ENCODE results near the gene CLEC16A. TPM values are rescaled to one million over a fixed set of nuclear protein-coding genes. Genes with fewer than 3 reads are reported as not detected.

The CLEC16A gene
- total and polyA plus RNA-seq, 7 experiments from 2014 or later, result 14.7 to 38.2 (median 31.8) TPM

DNA sequence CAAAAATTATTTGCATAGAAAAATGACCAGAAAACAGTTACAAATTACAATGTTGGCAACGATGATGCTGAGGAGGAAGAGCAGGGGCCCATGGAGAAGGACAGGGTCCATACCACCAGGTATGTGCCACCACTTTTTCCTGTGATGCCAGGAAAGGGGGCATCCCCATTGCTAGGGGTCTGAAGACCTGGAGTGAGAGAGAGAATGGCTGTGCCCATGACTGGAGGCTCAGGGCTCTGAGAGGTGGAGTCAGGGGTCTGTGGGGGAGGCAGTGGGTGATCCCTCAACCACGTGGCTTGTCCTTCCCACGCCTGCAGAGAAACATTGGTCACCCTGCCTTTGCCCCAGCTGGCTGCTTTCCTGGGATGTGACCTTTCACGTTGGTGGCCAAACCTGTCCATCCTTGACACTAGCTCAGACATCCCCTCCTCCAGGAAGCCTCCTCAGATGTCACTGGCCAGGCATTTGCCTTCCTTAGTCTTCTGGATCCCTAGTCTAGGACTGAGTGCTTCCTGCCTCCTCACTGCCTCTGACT is 260.2 kb downstream of the CLEC16A start:
- ATAC-seq, result no peak
- Histone ChIP-seq H3K36me3 (ENCODE audit: control insufficient read depth in 2 of 3, insufficient read depth in 3 of 3, low read length in 3 of 3) (no peaks in the 10 kb centered on the region), H3K4me1 (ENCODE audit: control insufficient read depth in 2 of 2, insufficient read depth in 2 of 2, low read length in 2 of 2) (no peaks in the 10 kb centered on the region), H3K9me3 (ENCODE audit: control insufficient read depth in 2 of 3, low read length in 3 of 3) (peaks cover 0 to 5% (median 0%) of the 10 kb centered on the region in 3 experiments), H3K4me3 (ENCODE audit: low read length) (no peak overlapping the region), H3K27me3 (ENCODE audit: control insufficient read depth in 2 of 2, insufficient read depth in 2 of 2, low read length in 2 of 2) (no peaks in the 10 kb centered on the region), H3K27ac (ENCODE audit: low read depth, low read length) (no peak overlapping the region)
- H3K36me3 Mint-ChIP-seq, result peaks cover 0 to 9% (median 0%) of the 10 kb centered on the region in 5 donors
- POLR2A ChIA-PET, result no interaction called here
- intact Hi-C loops (cut with micrococcal nuclease), result no loop called here
- no peak for DNase-seq
- no peak overlapping the region for H3K4me3 Mint-ChIP-seq
- H3K27me3 Mint-ChIP-seq, result no peaks in the 10 kb centered on the region
- CTCF ChIA-PET, result no interaction called here
- H3K4me1 Mint-ChIP-seq, result peaks cover 0 to 45% (median 13%) of the 10 kb centered on the region in 7 donors
- H3K27ac Mint-ChIP-seq, result peak overlapping the region in 1 of 9 donors; percentile 36
- H3K9me3 Mint-ChIP-seq, result peaks cover 0 to 12% (median 0%) of the 10 kb centered on the region in 11 donors

DNA sequence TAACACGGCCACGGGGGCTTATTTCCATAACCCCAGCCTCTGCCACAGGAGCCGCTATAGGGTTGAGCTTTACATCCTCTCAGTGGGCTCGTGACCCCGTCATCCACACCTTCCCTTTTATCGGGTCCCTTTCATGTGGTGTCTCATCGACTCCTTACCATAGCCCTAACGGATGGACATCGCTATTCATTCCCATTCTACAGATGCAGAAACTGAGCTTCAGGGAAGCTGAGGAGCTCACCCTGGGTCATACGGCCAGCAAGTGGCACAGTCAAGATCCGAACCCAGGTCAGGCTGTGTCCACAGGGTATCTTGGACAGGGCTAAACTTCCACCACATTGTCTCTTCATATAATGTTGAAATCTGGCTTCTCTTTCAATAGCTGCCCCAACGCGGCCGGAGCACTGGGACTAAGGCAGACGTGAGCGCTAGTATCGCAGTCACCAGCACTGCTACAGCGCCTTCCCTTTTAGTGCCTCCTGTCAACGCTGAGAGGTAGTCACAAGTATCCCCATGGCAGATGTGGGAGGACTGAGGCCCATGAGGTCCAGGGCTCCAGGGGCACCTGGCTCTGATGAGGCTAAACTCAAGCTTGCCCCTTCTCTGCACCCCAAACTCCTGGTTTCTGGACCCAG is 260.8 kb downstream of the CLEC16A start:
- H3K36me3 Mint-ChIP-seq, result peaks cover 0 to 9% (median 0%) of the 10 kb centered on the region in 5 donors
- DNase-seq, result no peak
- H3K27ac ChIP-seq (ENCODE audit: low read depth, low read length), result no peak overlapping the region
- no peaks in the 10 kb centered on the region for H3K27me3 ChIP-seq (ENCODE audit: control insufficient read depth in 2 of 2, insufficient read depth in 2 of 2, low read length in 2 of 2)
- peaks cover 0 to 45% (median 13%) of the 10 kb centered on the region in 7 donors for H3K4me1 Mint-ChIP-seq
- H3K4me1 ChIP-seq (ENCODE audit: control insufficient read depth in 2 of 2, insufficient read depth in 2 of 2, low read length in 2 of 2), result no peaks in the 10 kb centered on the region
- ATAC-seq, result no peak
- no peak overlapping the region for H3K4me3 ChIP-seq (ENCODE audit: low read length)
- POLR2A ChIA-PET, result no interaction called here
- CTCF ChIA-PET, result no interaction called here
- H3K9me3 ChIP-seq (ENCODE audit: control insufficient read depth in 2 of 3, low read length in 3 of 3), result peaks cover 0 to 5% (median 0%) of the 10 kb centered on the region in 3 experiments
- H3K4me3 Mint-ChIP-seq, result no peak overlapping the region
- no peaks in the 10 kb centered on the region for H3K36me3 ChIP-seq (ENCODE audit: control insufficient read depth in 2 of 3, insufficient read depth in 3 of 3, low read length in 3 of 3)
- peaks cover 0 to 12% (median 0%) of the 10 kb centered on the region in 11 donors for H3K9me3 Mint-ChIP-seq
- intact Hi-C loops (cut with micrococcal nuclease), result no loop called here
- no peaks in the 10 kb centered on the region for H3K27me3 Mint-ChIP-seq
- H3K27ac Mint-ChIP-seq, result peak overlapping the region in 2 of 9 donors; percentile 2 to 59

DNA sequence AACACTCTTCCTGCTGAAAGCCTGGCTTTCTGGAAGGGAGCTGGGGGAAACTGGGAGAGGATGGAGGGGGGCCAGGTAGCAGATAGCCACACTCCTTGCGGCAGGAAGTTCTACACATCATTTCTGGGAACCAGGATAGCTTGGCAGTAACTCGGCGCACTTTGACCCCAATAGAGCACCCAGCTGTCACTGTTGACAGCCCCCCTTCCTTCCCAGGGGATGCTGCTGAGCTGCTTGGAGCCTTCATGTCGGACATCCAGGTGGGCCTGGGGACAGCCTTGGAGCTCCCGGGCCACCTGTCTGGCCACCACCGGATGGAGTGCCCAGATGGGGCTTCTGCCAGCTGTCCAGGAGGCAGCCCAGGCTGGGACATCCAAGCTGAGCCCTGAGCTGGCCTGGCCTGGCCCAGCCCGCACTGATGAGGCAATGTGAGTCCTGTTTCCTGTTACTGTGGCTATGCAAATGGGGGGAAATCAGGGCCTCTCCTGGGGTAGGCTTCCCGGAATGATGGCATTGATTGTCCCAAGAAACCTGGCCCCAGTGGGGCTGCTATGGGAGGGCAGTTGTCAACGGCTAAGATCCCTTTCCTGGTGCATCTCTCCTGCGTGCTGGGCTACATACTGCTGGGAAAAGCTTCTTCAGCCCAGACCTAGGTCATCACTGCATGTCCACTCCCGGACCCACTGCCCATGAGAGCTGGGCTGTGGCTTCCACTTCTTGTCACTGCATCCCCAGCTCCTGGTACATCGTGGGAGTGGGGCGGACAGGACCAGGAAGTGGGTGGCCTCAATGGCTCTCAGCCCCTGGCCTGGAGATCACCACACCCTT is 261.6 kb downstream of the CLEC16A start:
- ChIA-PET CTCF (no interaction called here), POLR2A (no interaction called here)
- H3K4me1 ChIP-seq (ENCODE audit: control insufficient read depth in 2 of 2, insufficient read depth in 2 of 2, low read length in 2 of 2), result no peaks in the 10 kb centered on the region
- no peaks in the 10 kb centered on the region for H3K27me3 ChIP-seq (ENCODE audit: control insufficient read depth in 2 of 2, insufficient read depth in 2 of 2, low read length in 2 of 2)
- no peaks in the 10 kb centered on the region for H3K36me3 ChIP-seq (ENCODE audit: control insufficient read depth in 2 of 3, insufficient read depth in 3 of 3, low read length in 3 of 3)
- H3K36me3 Mint-ChIP-seq, result peaks cover 0 to 9% (median 0%) of the 10 kb centered on the region in 5 donors
- peaks cover 0 to 5% (median 0%) of the 10 kb centered on the region in 3 experiments for H3K9me3 ChIP-seq (ENCODE audit: control insufficient read depth in 2 of 3, low read length in 3 of 3)
- H3K27ac ChIP-seq (ENCODE audit: low read depth, low read length), result no peak overlapping the region
- DNase-seq, result no peak
- peak overlapping the region in 3 of 9 donors; percentile 59 to 93 (median 85) for H3K27ac Mint-ChIP-seq
- H3K4me1 Mint-ChIP-seq, result peaks cover 0 to 43% (median 13%) of the 10 kb centered on the region in 7 donors
- ATAC-seq, result peak; percentile 50
- H3K9me3 Mint-ChIP-seq, result peaks cover 0 to 12% (median 0%) of the 10 kb centered on the region in 11 donors
- no peak overlapping the region for H3K4me3 ChIP-seq (ENCODE audit: low read length)
- intact Hi-C loops (cut with micrococcal nuclease), result loop anchor here in 1 of 2 donors (2.0 kb wide), 1 partner anchor 19 kb away; no protein-coding TSS in a partner anchor
- H3K4me3 Mint-ChIP-seq, result peak overlapping the region in 1 of 10 donors; percentile 65
- no peaks in the 10 kb centered on the region for H3K27me3 Mint-ChIP-seq

DNA sequence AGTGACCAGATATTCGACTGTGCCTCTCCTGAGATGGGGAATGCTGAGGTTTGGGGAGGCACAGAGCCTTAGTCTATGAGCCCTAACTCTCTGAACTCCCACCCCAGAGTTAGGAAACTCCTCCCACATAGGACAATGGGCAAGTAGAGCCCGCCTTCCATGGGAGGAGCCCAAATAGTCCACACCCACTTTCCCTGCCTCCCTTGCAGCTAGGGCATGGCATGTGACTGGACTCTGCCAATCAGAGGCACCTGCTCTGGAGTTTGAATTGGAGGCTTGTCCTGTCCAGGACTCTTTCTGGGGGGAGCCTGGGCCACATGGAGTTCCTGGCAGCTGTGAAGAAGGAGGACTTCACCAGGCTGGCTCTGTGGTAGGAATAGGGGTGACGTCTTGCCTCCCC is 263.3 kb downstream of the CLEC16A start:
- no peak overlapping the region for H3K27ac ChIP-seq (ENCODE audit: low read depth, low read length)
- Mint-ChIP-seq H3K27ac (peak overlapping the region in 1 of 9 donors; percentile 93), H3K27me3 (peaks cover 0 to 4% (median 0%) of the 10 kb centered on the region in 5 donors), H3K36me3 (peaks cover 0 to 9% (median 0%) of the 10 kb centered on the region in 5 donors), H3K4me3 (peak overlapping the region in 1 of 10 donors; percentile 39), H3K4me1 (peaks cover 0 to 42% (median 13%) of the 10 kb centered on the region in 7 donors), H3K9me3 (peaks cover 0 to 12% (median 0%) of the 10 kb centered on the region in 11 donors)
- intact Hi-C loops (cut with micrococcal nuclease), result loop anchor here in 1 of 2 donors (2.0 kb wide), 1 partner anchor 17 kb away; no protein-coding TSS in a partner anchor
- POLR2A ChIA-PET, result no interaction called here
- H3K9me3 ChIP-seq (ENCODE audit: control insufficient read depth in 2 of 3, low read length in 3 of 3), result peaks cover 0 to 5% (median 0%) of the 10 kb centered on the region in 3 experiments
- no peak overlapping the region for H3K4me3 ChIP-seq (ENCODE audit: low read length)
- H3K36me3 ChIP-seq (ENCODE audit: control insufficient read depth in 2 of 3, insufficient read depth in 3 of 3, low read length in 3 of 3), result no peaks in the 10 kb centered on the region
- H3K27me3 ChIP-seq (ENCODE audit: control insufficient read depth in 2 of 2, insufficient read depth in 2 of 2, low read length in 2 of 2), result no peaks in the 10 kb centered on the region
- CTCF ChIA-PET, result no interaction called here
- no peaks in the 10 kb centered on the region for H3K4me1 ChIP-seq (ENCODE audit: control insufficient read depth in 2 of 2, insufficient read depth in 2 of 2, low read length in 2 of 2)
- DNase-seq (no peak), ATAC-seq (no peak)

DNA sequence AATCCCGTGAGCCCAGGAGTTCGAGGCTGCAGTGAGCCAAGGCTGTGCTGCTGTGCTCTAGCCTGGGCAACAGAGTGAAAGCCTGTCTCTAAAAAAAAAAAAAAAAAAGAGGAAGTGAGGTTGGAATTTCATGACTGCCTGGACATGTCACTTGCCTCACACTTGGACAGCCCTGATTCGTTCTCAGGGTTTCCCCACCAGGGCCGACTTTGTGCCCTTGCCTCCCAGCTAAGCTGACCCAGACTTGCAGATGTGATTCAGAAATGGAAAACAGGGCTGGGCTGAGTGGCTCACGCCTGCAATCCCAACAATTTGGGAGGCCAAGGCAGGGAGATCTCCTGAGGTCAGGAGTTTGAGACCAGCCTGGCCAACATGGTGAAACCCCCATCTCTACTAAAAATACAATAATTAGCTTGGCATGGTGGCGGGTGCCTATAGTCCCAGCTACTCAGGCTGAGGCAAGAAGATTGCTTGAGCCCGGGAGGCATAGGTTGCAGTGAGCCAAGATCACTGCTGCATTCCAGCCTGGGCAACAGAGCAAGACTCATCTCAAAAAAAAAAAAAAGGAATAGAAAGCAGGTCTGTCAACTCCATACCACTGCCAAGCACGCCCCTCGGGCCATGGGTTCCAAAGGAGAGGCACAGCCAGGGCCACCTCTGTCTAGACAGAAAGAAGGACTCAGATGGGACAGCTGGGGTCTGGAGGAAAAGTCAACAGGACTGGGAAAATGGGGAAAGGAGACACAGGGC is 264.7 kb downstream of the CLEC16A start:
- peaks cover 0 to 5% (median 0%) of the 10 kb centered on the region in 3 experiments for H3K9me3 ChIP-seq (ENCODE audit: control insufficient read depth in 2 of 3, low read length in 3 of 3)
- intact Hi-C loops (cut with micrococcal nuclease), result no loop called here
- H3K36me3 Mint-ChIP-seq, result peaks cover 0 to 9% (median 0%) of the 10 kb centered on the region in 5 donors
- DNase-seq, result no peak
- H3K4me1 Mint-ChIP-seq, result peaks cover 0 to 36% (median 13%) of the 10 kb centered on the region in 7 donors
- CTCF ChIA-PET, result no interaction called here
- H3K4me3 Mint-ChIP-seq, result no peak overlapping the region
- no peak overlapping the region for H3K4me3 ChIP-seq (ENCODE audit: low read length)
- H3K27me3 ChIP-seq (ENCODE audit: control insufficient read depth in 2 of 2, insufficient read depth in 2 of 2, low read length in 2 of 2), result no peaks in the 10 kb centered on the region
- H3K4me1 ChIP-seq (ENCODE audit: control insufficient read depth in 2 of 2, insufficient read depth in 2 of 2, low read length in 2 of 2), result no peaks in the 10 kb centered on the region
- H3K27ac Mint-ChIP-seq, result no peak overlapping the region
- peaks cover 0 to 4% (median 0%) of the 10 kb centered on the region in 5 donors for H3K27me3 Mint-ChIP-seq
- POLR2A ChIA-PET, result interaction anchor here (0.8 to 1.0 kb wide), 2 partner anchors 17 to 47 kb away, joined by 3 to 5 read pairs; partner anchors contain the start of gene SOCS1
- H3K27ac ChIP-seq (ENCODE audit: low read depth, low read length), result no peak overlapping the region
- peak; percentile 66 for ATAC-seq
- H3K36me3 ChIP-seq (ENCODE audit: control insufficient read depth in 2 of 3, insufficient read depth in 3 of 3, low read length in 3 of 3), result no peaks in the 10 kb centered on the region
- peaks cover 0 to 12% (median 0%) of the 10 kb centered on the region in 11 donors for H3K9me3 Mint-ChIP-seq

DNA sequence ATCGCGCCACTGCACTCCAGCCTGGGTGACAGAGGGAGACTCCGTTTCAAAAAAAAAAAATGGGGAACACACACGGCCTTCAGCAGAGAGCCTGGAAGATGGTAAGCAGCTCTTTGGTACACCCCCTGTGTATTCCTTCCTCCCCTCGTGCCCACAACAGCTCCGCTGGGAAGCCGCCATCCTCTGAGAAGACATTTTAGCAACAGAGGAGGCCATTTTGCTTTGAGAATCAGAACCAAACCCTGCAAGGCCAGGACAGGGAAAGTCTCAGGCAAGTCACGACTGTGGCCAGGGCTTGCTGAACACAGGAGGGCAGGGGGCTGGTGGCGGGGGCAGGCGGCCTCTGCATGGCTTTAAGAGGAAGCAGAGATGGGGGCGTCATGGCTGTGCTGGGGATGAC is 265.9 kb downstream of the CLEC16A start:
- ChIA-PET CTCF (no interaction called here), POLR2A (interaction anchor here (1.0 kb wide), 1 partner anchor 46 kb away, joined by 5 read pairs; the partner anchor contains the start of gene SOCS1)
- H3K27me3 ChIP-seq (ENCODE audit: control insufficient read depth in 2 of 2, insufficient read depth in 2 of 2, low read length in 2 of 2), result no peaks in the 10 kb centered on the region
- no peaks in the 10 kb centered on the region for H3K4me1 ChIP-seq (ENCODE audit: control insufficient read depth in 2 of 2, insufficient read depth in 2 of 2, low read length in 2 of 2)
- H3K4me1 Mint-ChIP-seq, result peaks cover 0 to 31% (median 13%) of the 10 kb centered on the region in 7 donors
- peaks cover 0 to 4% (median 0%) of the 10 kb centered on the region in 5 donors for H3K27me3 Mint-ChIP-seq
- intact Hi-C loops (cut with micrococcal nuclease), result no loop called here
- no peak overlapping the region for H3K27ac Mint-ChIP-seq
- no peak for ATAC-seq
- H3K4me3 Mint-ChIP-seq, result no peak overlapping the region
- H3K9me3 Mint-ChIP-seq, result peaks cover 0 to 12% (median 0%) of the 10 kb centered on the region in 11 donors
- no peaks in the 10 kb centered on the region for H3K36me3 ChIP-seq (ENCODE audit: control insufficient read depth in 2 of 3, insufficient read depth in 3 of 3, low read length in 3 of 3)
- no peak overlapping the region for H3K27ac ChIP-seq (ENCODE audit: low read depth, low read length)
- no peak overlapping the region for H3K4me3 ChIP-seq (ENCODE audit: low read length)
- peaks cover 0 to 9% (median 0%) of the 10 kb centered on the region in 5 donors for H3K36me3 Mint-ChIP-seq
- no peak for DNase-seq
- peaks cover 0 to 5% (median 0%) of the 10 kb centered on the region in 3 experiments for H3K9me3 ChIP-seq (ENCODE audit: control insufficient read depth in 2 of 3, low read length in 3 of 3)
